Colon (tissue), 2 donors: Measurements from ENCODE around the gene ATP2A2.
"Not testable (repeated sequence)": the region's sequence is repeated elsewhere in the genome, so short reads cannot be mapped to it uniquely, and the experiment has no call there.

ENCODE experiments used
- FAIRE-seq: peaks from 2 replicates; lab custom pipeline; 2012; peaks lifted over from hg19 to GRCh38; lab: Jason Lieb, UNC
- donor health status: control.
- donor health status: control.

The ATP2A2 gene

GRCh38 chr12:110280779-110281548, at the start of gene ATP2A2:
Gene ATP2A2 (plus strand): TSS chr12:110281247. CDS start chr12:110281790, 543 bp downstream.
- FAIRE-seq = no peak

- no peak for FAIRE-seq
These were observed 47.7 kb upstream of the ATP2A2 start for GRCh38 chr12:110233212-110233903.

GRCh38 chr12:110234331-110234751, 46.7 kb upstream of the ATP2A2 start:
- no peak for FAIRE-seq

- FAIRE-seq = peak; percentile 66
These were observed 46.3 kb upstream of the ATP2A2 start for GRCh38 chr12:110234755-110235154.

GRCh38 chr12:110235383-110235782, 45.7 kb upstream of the ATP2A2 start:
- no peak for FAIRE-seq

- FAIRE-seq = no peak
These were observed 37.8 kb upstream of the ATP2A2 start for GRCh38 chr12:110243227-110243626.

- FAIRE-seq = no peak
These were observed 36.7 kb upstream of the ATP2A2 start for GRCh38 chr12:110244372-110244771.

- FAIRE-seq = no peak
These were observed 36.2 kb upstream of the ATP2A2 start for GRCh38 chr12:110244829-110245228.

GRCh38 chr12:110245369-110245772, 35.7 kb upstream of the ATP2A2 start:
- no peak for FAIRE-seq

- FAIRE-seq = no peak
These were observed 34.3 kb upstream of the ATP2A2 start for GRCh38 chr12:110246636-110247339.

- no peak for FAIRE-seq
These were observed 33.5 kb upstream of the ATP2A2 start for GRCh38 chr12:110247340-110248095.

GRCh38 chr12:110248096-110248447, 33.0 kb upstream of the ATP2A2 start:
- FAIRE-seq = no peak

- no peak for FAIRE-seq
These were observed 31.9 kb upstream of the ATP2A2 start for GRCh38 chr12:110249105-110249504.

- FAIRE-seq = no peak
These were observed 31.3 kb upstream of the ATP2A2 start for GRCh38 chr12:110249716-110250225.

- no peak for FAIRE-seq
These were observed 29.7 kb upstream of the ATP2A2 start for GRCh38 chr12:110251381-110251780.

- no peak for FAIRE-seq
These were observed 28.3 kb upstream of the ATP2A2 start for GRCh38 chr12:110252716-110253115.

GRCh38 chr12:110253176-110253575, 27.9 kb upstream of the ATP2A2 start:
- no peak for FAIRE-seq

GRCh38 chr12:110254971-110255540, 26.0 kb upstream of the ATP2A2 start:
- FAIRE-seq = no peak

- FAIRE-seq = not testable (repeated sequence)
These were observed 25.1 kb upstream of the ATP2A2 start for GRCh38 chr12:110255890-110256456.

- FAIRE-seq = no peak
These were observed 24.1 kb upstream of the ATP2A2 start for GRCh38 chr12:110256780-110257431.

GRCh38 chr12:110258466-110258865, 22.6 kb upstream of the ATP2A2 start:
- no peak for FAIRE-seq
